Testis (tissue), 2 donors: ENCODE results near the gene CTBP2.

Source experiments
- CTCF ChIP-seq, 3 experiments: fragments of 450-650 bp in 2 of 3; fragments of 200-600 bp in 1 of 3; sonication (generic) in 1 of 3; IDR thresholded peaks; one replicate each; pipeline ENCODE4 v1.5.1; 2016 to 2019; ENCODE audit warnings: antibody characterized with exemption in 3 of 3, mild to moderate bottlenecking in 2 of 3, moderate library complexity in 1 of 3
- POLR2A ChIP-seq: fragments of 450-650 bp; IDR thresholded peaks from one replicate; pipeline ENCODE4 v1.6.1; 2017; ENCODE audit warnings: antibody characterized with exemption, mild to moderate bottlenecking, moderate library complexity

GRCh38 chr10:125011926-125012705, 148.2 kb downstream of the CTBP2 start:
- TF ChIP-seq CTCF (IDR thresholded peaks at IDR 0.05) (no peak), POLR2A (no peak)
